Parathyroid adenoma (tissue), 2 donors: ENCODE results near the gene CCN5.

Experiments used
- H2AFZ ChIP-seq: fragments of 300-600 bp; sonication (generic); one replicate; pipeline ENCODE4 v1.7.0; 2017; ENCODE audit warnings: antibody characterized with exemption, mild to moderate bottlenecking
- H3K27ac ChIP-seq: fragments of 300-600 bp; sonication (generic); one replicate; pipeline ENCODE4 v1.7.0; 2017
- H3K27me3 ChIP-seq: fragments of 300-600 bp; sonication (generic); one replicate; pipeline ENCODE4 v1.7.0; 2017; ENCODE audit warnings: low read length; ENCODE audit not compliant: control insufficient read depth, insufficient read depth
- H3K36me3 ChIP-seq: fragments of 300-600 bp; sonication (generic); one replicate; pipeline ENCODE4 v1.7.0; 2017; ENCODE audit warnings: low read length; ENCODE audit not compliant: control insufficient read depth, insufficient read depth
- H3K4me1 ChIP-seq: fragments of 300-600 bp; sonication (generic); one replicate; pipeline ENCODE4 v1.7.0; 2017; ENCODE audit warnings: control low read depth
- H3K4me2 ChIP-seq: fragments of 300-600 bp; sonication (generic); one replicate; pipeline ENCODE4 v1.7.0; 2017; ENCODE audit warnings: low read length
- H3K4me3 ChIP-seq: fragments of 300-600 bp; sonication (generic); one replicate; pipeline ENCODE4 v1.7.0; 2017; ENCODE audit warnings: low read depth, low read length
- H3K79me2 ChIP-seq: fragments of 300-600 bp; sonication (generic); one replicate; pipeline ENCODE4 v1.7.0; 2017; ENCODE audit warnings: control low read depth
- H3K9ac ChIP-seq: fragments of 300-600 bp; sonication (generic); one replicate; pipeline ENCODE4 v1.7.0; 2017; ENCODE audit warnings: mild to moderate bottlenecking
- H3K9me3 ChIP-seq: fragments of 300-600 bp; sonication (generic); one replicate; pipeline ENCODE4 v1.7.0; 2017; ENCODE audit warnings: low read length; ENCODE audit not compliant: control insufficient read depth
- TF ChIP-seq, protein P1 (sequence below): fragments of 300-600 bp; sonication (generic); IDR thresholded peaks from one replicate; pipeline ENCODE4 v1.7.0; 2017; ENCODE audit warnings: antibody characterized with exemption, mild to moderate bottlenecking
- donor health status: primary hyperparathyroidism.

CCN5 gene

DNA sequence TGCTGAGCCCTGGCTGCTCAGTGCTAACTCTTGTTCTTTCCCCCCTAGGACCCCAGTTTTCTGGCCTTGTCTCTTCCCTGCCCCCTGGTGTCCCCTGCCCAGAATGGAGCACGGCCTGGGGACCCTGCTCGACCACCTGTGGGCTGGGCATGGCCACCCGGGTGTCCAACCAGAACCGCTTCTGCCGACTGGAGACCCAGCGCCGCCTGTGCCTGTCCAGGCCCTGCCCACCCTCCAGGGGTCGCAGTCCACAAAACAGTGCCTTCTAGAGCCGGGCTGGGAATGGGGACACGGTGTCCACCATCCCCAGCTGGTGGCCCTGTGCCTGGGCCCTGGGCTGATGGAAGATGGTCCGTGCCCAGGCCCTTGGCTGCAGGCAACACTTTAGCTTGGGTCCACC lies 11.9 kb downstream of the CCN5 start:
- no peaks in the 10 kb centered on the region for H3K9me3 ChIP-seq
- no peak overlapping the region for H3K4me2 ChIP-seq
- no peaks in the 10 kb centered on the region for H3K79me2 ChIP-seq
- no peak overlapping the region for H3K27ac ChIP-seq
- TF ChIP-seq, protein P1, sequence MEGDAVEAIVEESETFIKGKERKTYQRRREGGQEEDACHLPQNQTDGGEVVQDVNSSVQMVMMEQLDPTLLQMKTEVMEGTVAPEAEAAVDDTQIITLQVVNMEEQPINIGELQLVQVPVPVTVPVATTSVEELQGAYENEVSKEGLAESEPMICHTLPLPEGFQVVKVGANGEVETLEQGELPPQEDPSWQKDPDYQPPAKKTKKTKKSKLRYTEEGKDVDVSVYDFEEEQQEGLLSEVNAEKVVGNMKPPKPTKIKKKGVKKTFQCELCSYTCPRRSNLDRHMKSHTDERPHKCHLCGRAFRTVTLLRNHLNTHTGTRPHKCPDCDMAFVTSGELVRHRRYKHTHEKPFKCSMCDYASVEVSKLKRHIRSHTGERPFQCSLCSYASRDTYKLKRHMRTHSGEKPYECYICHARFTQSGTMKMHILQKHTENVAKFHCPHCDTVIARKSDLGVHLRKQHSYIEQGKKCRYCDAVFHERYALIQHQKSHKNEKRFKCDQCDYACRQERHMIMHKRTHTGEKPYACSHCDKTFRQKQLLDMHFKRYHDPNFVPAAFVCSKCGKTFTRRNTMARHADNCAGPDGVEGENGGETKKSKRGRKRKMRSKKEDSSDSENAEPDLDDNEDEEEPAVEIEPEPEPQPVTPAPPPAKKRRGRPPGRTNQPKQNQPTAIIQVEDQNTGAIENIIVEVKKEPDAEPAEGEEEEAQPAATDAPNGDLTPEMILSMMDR, result no peak
- no peak overlapping the region for H3K9ac ChIP-seq
- no peak overlapping the region for H2AFZ ChIP-seq
- no peaks in the 10 kb centered on the region for H3K36me3 ChIP-seq
- no peak overlapping the region for H3K4me3 ChIP-seq
- no peaks in the 10 kb centered on the region for H3K4me1 ChIP-seq
- no peaks in the 10 kb centered on the region for H3K27me3 ChIP-seq

DNA sequence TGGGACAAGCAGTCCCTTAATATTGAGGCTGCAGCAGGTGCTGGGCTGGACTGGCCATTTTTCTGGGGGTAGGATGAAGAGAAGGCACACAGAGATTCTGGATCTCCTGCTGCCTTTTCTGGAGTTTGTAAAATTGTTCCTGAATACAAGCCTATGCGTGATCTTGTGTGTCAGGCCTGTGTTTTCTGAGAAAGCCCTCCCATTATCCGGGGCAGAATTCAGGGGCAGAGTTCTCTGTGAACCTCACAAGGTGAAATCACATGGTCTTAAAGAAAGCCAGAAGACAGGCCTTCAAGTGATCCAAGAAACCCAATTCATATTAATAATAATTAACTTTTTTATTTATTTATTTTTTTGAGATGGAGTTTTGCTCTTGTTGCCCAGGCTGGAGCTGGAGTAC lies 12.5 kb downstream of the CCN5 start:
- no peaks in the 10 kb centered on the region for H3K36me3 ChIP-seq

DNA sequence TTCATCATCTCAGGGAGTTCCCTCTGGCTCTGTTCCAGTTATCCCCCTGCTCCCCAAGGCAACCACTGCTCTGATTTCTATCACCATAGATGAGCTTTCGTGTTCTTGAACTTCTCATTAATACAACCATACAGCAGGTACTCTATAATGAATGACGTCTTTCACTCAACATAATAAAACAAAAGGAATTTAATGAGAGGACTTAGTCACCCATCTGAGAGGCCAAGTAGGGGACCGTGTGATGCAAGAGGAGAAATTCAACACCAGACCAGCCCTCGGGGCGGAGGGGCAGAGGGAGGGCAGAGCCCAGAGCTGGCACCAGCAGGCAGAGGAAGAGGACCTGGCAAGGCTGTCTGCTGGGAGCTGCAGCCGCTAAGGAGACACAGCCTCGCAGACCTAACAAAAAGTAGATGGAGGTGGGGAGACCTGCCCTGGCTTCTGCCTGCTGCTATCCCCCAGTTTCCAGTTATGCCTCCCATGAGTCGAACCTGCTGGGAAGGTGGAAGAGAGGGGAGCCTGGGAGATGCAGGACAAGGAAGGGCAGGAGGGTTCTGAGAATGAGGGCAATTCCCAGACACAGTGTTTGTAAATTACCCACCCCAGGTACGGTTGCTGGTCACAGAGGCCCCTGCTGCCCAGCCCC lies 13.8 kb downstream of the CCN5 start:
- Histone ChIP-seq H3K9me3 (no peaks in the 10 kb centered on the region), H2AFZ (no peak overlapping the region), H3K4me2 (no peak overlapping the region), H3K36me3 (no peaks in the 10 kb centered on the region), H3K27ac (no peak overlapping the region), H3K79me2 (no peaks in the 10 kb centered on the region), H3K27me3 (no peaks in the 10 kb centered on the region), H3K4me1 (no peaks in the 10 kb centered on the region), H3K9ac (no peak overlapping the region), H3K4me3 (no peak overlapping the region)
- TF ChIP-seq, protein P1, result no peak

More for the DNA sequence above, 12.5 kb downstream of the CCN5 start:
- no peak overlapping the region for H3K27ac ChIP-seq
- H3K4me1 ChIP-seq, result no peaks in the 10 kb centered on the region
- no peak overlapping the region for H2AFZ ChIP-seq
- H3K79me2 ChIP-seq, result no peaks in the 10 kb centered on the region
- TF ChIP-seq, protein P1, result no peak
- no peak overlapping the region for H3K9ac ChIP-seq
- no peaks in the 10 kb centered on the region for H3K27me3 ChIP-seq
- no peaks in the 10 kb centered on the region for H3K9me3 ChIP-seq
- H3K4me3 ChIP-seq, result no peak overlapping the region
- H3K4me2 ChIP-seq, result no peak overlapping the region

DNA sequence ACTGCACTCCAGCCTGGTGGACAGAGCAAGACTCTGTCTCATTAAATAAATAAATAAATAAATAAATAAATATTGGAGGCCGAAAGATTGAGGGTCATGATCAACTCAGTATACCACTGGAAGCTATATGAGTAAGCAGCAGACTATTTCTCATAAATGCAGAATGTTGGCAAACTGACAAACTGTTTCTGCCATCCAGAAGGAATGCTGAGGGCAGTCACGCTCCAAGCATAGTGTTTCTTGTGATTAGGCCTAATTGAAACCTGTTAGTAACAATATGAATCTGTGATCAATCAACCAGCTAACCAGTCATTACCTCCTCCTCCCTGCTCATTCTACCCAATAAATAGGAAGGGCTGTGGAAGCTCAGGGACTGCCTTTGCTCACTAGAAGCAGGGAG lies 15.3 kb downstream of the CCN5 start:
- Histone ChIP-seq H3K27ac (no peak overlapping the region), H3K27me3 (no peaks in the 10 kb centered on the region), H3K4me2 (no peak overlapping the region), H3K9ac (no peak overlapping the region), H3K36me3 (no peaks in the 10 kb centered on the region), H2AFZ (no peak overlapping the region), H3K9me3 (no peaks in the 10 kb centered on the region), H3K4me1 (no peaks in the 10 kb centered on the region), H3K79me2 (no peaks in the 10 kb centered on the region), H3K4me3 (no peak overlapping the region)
- TF ChIP-seq, protein P1, result no peak

DNA sequence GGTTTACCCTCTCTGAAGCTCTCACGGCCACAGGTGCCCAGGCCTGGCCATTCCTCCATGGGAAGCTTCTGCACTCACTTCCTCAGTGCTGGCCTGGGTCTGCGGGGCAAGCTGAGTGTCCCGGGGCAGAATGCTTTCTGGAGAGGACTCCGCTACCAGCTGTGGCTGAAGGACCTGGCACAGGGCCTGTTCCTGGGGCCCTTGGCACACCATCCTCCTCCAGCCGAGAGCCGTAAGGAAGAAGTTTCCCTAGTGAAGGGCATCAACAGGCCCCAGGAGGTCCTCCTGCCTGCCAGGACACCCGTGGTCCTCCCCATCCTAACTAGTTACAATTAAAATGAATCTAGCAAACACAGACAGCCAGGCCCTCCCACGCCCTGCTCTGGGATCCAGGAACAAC lies 16.5 kb downstream of the CCN5 start:
- Histone ChIP-seq H3K79me2 (no peaks in the 10 kb centered on the region), H3K27me3 (no peaks in the 10 kb centered on the region), H3K4me3 (no peak overlapping the region), H3K36me3 (no peaks in the 10 kb centered on the region), H3K9ac (no peak overlapping the region), H3K4me2 (no peak overlapping the region), H3K4me1 (no peaks in the 10 kb centered on the region), H3K9me3 (no peaks in the 10 kb centered on the region), H3K27ac (no peak overlapping the region), H2AFZ (no peak overlapping the region)
- TF ChIP-seq, protein P1, result no peak
